ENCODE results near the gene GRIK1.

The GRIK1 gene

GRCh38 chr21:29832217-29832616 is 107.6 kb downstream of the GRIK1 start:
- no peaks in the 10 kb centered on the region for H3K79me2 ChIP-seq (ENCODE audit: insufficient read depth, low read length)

GRCh38 chr21:29829564-29830275 is 110.1 kb downstream of the GRIK1 start:
- DNase-seq, result no peak
- H4K20me1 ChIP-seq (ENCODE audit: insufficient read depth, low read length), result no peaks in the 10 kb centered on the region
- no peak for ATAC-seq (ENCODE audit: insufficient read depth, low read depth)
- H3K27me3 ChIP-seq (ENCODE audit: insufficient read depth, low read length, poor library complexity), result no peaks in the 10 kb centered on the region
- H3K9me3 ChIP-seq (ENCODE audit: insufficient read depth, low read length, severe bottlenecking), result no peaks in the 10 kb centered on the region
- no peaks in the 10 kb centered on the region for H3K79me2 ChIP-seq (ENCODE audit: insufficient read depth, low read length)
- H3K36me3 ChIP-seq (ENCODE audit: insufficient read depth, low read length), result no peaks in the 10 kb centered on the region
- H3K9ac ChIP-seq (ENCODE audit: low read depth, low read length), result no peak overlapping the region
- no peak overlapping the region for H3K4me2 ChIP-seq (ENCODE audit: insufficient read depth, low read length)
- H2AFZ ChIP-seq (ENCODE audit: low read depth, low read length), result no peak overlapping the region
- H3K27ac ChIP-seq (ENCODE audit: low read length), result no peak overlapping the region
- H3K4me1 ChIP-seq (ENCODE audit: insufficient read depth, low read length), result no peaks in the 10 kb centered on the region
- TF ChIP-seq EZH2 (IDR thresholded peaks at IDR 0.05; ENCODE audit: borderline replicate concordance, low read depth, low read length, severe bottlenecking) (no peak), CTCF (IDR thresholded peaks at IDR 0.05; ENCODE audit: borderline replicate concordance, extremely low read depth, low read length, poor library complexity, severe bottlenecking) (no peak)
- H3K4me3 ChIP-seq (ENCODE audit: low read depth in 1 of 2, low read length in 2 of 2), result no peak overlapping the region

More at GRCh38 chr21:29832217-29832616, 107.6 kb downstream of the GRIK1 start:
- no peak for ATAC-seq (ENCODE audit: insufficient read depth, low read depth)
- Histone ChIP-seq H2AFZ (ENCODE audit: low read depth, low read length) (no peak overlapping the region), H3K4me2 (ENCODE audit: insufficient read depth, low read length) (no peak overlapping the region), H4K20me1 (ENCODE audit: insufficient read depth, low read length) (no peaks in the 10 kb centered on the region), H3K9me3 (ENCODE audit: insufficient read depth, low read length, severe bottlenecking) (no peaks in the 10 kb centered on the region), H3K4me1 (ENCODE audit: insufficient read depth, low read length) (no peaks in the 10 kb centered on the region), H3K9ac (ENCODE audit: low read depth, low read length) (no peak overlapping the region), H3K27me3 (ENCODE audit: insufficient read depth, low read length, poor library complexity) (no peaks in the 10 kb centered on the region), H3K4me3 (ENCODE audit: low read depth in 1 of 2, low read length in 2 of 2) (no peak overlapping the region), H3K27ac (ENCODE audit: low read length) (no peak overlapping the region), H3K36me3 (ENCODE audit: insufficient read depth, low read length) (no peaks in the 10 kb centered on the region)
- no peak for DNase-seq
- TF ChIP-seq EZH2 (IDR thresholded peaks at IDR 0.05; ENCODE audit: borderline replicate concordance, low read depth, low read length, severe bottlenecking) (no peak), CTCF (IDR thresholded peaks at IDR 0.05; ENCODE audit: borderline replicate concordance, extremely low read depth, low read length, poor library complexity, severe bottlenecking) (no peak)

GRCh38 chr21:29827647-29828046 is 112.1 kb downstream of the GRIK1 start:
- H3K27me3 ChIP-seq (ENCODE audit: insufficient read depth, low read length, poor library complexity), result no peaks in the 10 kb centered on the region
- no peaks in the 10 kb centered on the region for H3K36me3 ChIP-seq (ENCODE audit: insufficient read depth, low read length)
- H4K20me1 ChIP-seq (ENCODE audit: insufficient read depth, low read length), result no peaks in the 10 kb centered on the region
- TF ChIP-seq CTCF (IDR thresholded peaks at IDR 0.05; ENCODE audit: borderline replicate concordance, extremely low read depth, low read length, poor library complexity, severe bottlenecking) (no peak), EZH2 (IDR thresholded peaks at IDR 0.05; ENCODE audit: borderline replicate concordance, low read depth, low read length, severe bottlenecking) (no peak)
- no peak overlapping the region for H3K27ac ChIP-seq (ENCODE audit: low read length)
- H3K4me3 ChIP-seq (ENCODE audit: low read depth in 1 of 2, low read length in 2 of 2), result no peak overlapping the region
- no peaks in the 10 kb centered on the region for H3K4me1 ChIP-seq (ENCODE audit: insufficient read depth, low read length)
- no peak overlapping the region for H2AFZ ChIP-seq (ENCODE audit: low read depth, low read length)
- no peaks in the 10 kb centered on the region for H3K9me3 ChIP-seq (ENCODE audit: insufficient read depth, low read length, severe bottlenecking)
- H3K9ac ChIP-seq (ENCODE audit: low read depth, low read length), result no peak overlapping the region
- ATAC-seq (ENCODE audit: insufficient read depth, low read depth), result no peak
- no peak overlapping the region for H3K4me2 ChIP-seq (ENCODE audit: insufficient read depth, low read length)
- no peak for DNase-seq
- no peaks in the 10 kb centered on the region for H3K79me2 ChIP-seq (ENCODE audit: insufficient read depth, low read length)
